Measurements from ENCODE around the gene GORAB. TPM values are rescaled to one million over a fixed set of nuclear protein-coding genes. Genes with fewer than 3 reads are reported as not detected.

GORAB gene
- total RNA-seq, 2 experiments from 2014 or later, result 9.8 to 13.5 TPM

DNA sequence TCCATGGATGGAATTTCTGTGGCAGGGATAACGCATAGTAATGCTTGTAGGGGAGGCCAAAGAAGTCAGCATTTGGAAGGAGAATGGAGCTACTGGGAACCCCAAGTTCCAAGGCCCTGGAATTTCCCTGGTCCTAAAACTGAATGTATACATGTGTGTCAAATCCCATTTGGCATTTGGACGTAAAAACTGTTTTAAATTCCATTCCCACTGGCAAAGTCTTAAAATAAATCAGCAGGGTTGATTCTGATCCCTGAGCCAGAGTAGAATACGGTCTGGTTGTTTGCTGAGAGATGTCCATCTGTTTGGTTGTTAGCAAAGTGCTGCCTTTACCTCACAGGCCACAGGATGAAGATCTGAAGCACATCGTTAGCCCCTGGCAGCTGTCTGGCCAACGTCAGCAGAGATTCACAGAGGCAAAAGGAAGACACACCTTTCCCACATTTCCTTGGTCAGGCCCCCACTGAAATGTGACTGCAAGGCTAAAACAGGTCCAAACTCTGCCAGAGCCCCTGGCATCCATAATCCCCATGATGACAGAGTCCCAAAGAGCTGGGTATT lies 62.2 kb downstream of the GORAB start:
- Mint-ChIP-seq H3K4me1 (no peaks in the 10 kb centered on the region), H3K27me3 (peaks cover 20% of the 10 kb centered on the region), H3K27ac (no peak overlapping the region), H3K4me3 (no peak overlapping the region), H3K36me3 (ENCODE audit: low read depth) (no peaks in the 10 kb centered on the region), H3K9me3 (ENCODE audit: low read depth) (peaks cover 15% of the 10 kb centered on the region)
- DNase-seq (no peak), ATAC-seq (no peak)
- intact Hi-C loops (cut with DNase I, micrococcal nuclease), result no loop called here
- ChIA-PET POLR2A (no interaction called here), CTCF (no interaction called here)

DNA sequence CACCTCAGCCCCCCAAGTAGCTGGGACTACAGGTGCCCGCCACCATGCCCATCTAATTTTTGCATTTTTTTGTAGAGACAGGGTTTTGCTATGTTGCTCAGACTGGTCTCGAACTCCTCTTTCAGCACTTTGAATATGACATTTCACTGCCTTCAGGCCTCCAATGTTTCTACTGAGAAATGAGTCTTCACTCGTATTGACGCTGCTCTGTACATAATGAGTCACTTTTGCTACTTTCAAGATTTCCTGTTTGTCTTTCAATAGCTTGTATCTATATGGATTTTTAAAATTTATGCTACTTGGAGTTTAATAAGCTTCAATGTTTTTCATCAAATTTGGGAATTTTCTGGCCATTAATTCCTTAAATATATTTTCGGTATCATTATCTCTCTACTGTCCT lies 64.7 kb downstream of the GORAB start:
- ChIA-PET POLR2A (no interaction called here), CTCF (no interaction called here)
- Mint-ChIP-seq H3K36me3 (ENCODE audit: low read depth) (no peaks in the 10 kb centered on the region), H3K27ac (no peak overlapping the region), H3K27me3 (peaks cover 7% of the 10 kb centered on the region), H3K9me3 (ENCODE audit: low read depth) (peaks cover 15% of the 10 kb centered on the region), H3K4me1 (no peaks in the 10 kb centered on the region), H3K4me3 (no peak overlapping the region)
- intact Hi-C loops (cut with DNase I, micrococcal nuclease), result no loop called here
- DNase-seq (no peak), ATAC-seq (no peak)

DNA sequence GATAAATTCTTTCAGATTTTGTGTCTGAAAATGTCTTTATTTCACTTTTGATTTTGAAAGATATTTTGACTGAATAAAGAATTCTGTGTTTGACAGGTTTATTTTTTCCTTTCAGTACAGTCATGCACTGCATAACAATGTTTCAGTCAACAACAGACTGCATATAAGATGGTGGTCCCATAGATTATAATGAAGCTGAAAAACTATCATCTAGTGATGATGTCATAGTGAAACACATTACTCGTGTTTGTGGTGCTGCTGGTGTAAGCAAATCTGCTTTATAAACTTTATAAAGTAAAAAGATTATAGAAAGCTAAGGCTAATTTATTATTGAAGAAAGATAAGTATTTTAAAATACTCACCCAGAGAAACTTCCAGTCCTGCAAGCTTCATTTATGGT lies 66.7 kb downstream of the GORAB start:
- Mint-ChIP-seq H3K27me3 (no peaks in the 10 kb centered on the region), H3K27ac (no peak overlapping the region), H3K36me3 (ENCODE audit: low read depth) (no peaks in the 10 kb centered on the region), H3K4me1 (no peaks in the 10 kb centered on the region), H3K9me3 (ENCODE audit: low read depth) (peaks cover 22% of the 10 kb centered on the region), H3K4me3 (no peak overlapping the region)
- intact Hi-C loops (cut with DNase I, micrococcal nuclease), result no loop called here
- POLR2A ChIA-PET, result no interaction called here
- ATAC-seq (peak; percentile 49), DNase-seq (no peak)
- CTCF ChIA-PET, result no interaction called here

DNA sequence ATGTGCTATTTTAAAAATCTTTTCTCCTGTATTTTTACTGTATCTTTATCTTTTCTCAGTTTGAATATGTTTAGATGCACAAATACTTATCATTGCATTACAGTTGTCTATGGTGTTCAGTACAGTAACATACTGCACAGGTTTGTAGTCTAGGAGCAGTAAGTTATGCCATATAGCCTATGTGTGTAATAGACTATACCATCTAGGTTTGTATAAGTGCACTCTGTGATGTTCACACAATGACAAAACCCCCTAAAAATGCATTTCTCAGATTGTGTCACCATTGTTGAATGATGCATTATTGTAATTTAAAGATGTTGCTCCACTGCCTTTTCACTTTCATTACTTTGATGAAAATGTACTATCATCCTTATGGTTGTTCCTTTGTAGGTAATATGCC lies 67.1 kb downstream of the GORAB start:
- no peak overlapping the region for H3K27ac Mint-ChIP-seq
- H3K36me3 Mint-ChIP-seq (ENCODE audit: low read depth), result no peaks in the 10 kb centered on the region
- DNase-seq, result no peak
- intact Hi-C loops (cut with DNase I, micrococcal nuclease), result no loop called here
- CTCF ChIA-PET, result no interaction called here
- no peak overlapping the region for H3K4me3 Mint-ChIP-seq
- POLR2A ChIA-PET, result no interaction called here
- no peak for ATAC-seq
- peaks cover 22% of the 10 kb centered on the region for H3K9me3 Mint-ChIP-seq (ENCODE audit: low read depth)
- H3K27me3 Mint-ChIP-seq, result no peaks in the 10 kb centered on the region
- no peaks in the 10 kb centered on the region for H3K4me1 Mint-ChIP-seq

DNA sequence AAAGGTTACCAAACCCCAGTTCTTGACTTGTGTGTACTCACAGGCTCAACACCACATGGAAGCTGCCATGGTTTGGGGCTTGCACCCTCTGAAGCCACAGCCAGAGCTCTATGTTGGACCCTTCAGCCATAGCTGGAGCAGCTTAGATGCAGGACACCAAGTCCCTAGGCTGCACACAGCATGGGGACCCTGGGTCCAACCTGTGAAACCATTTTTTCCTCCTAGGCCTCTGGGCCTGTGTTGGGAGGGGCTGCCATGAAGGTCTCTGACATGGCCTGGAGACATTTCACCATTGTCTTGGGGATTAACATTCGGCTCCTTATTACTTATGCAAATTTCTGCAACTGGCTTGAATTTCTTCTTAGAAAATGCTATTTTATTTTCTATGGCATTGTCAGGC lies 69.9 kb downstream of the GORAB start:
- no peak for ATAC-seq
- ChIA-PET POLR2A (no interaction called here), CTCF (no interaction called here)
- intact Hi-C loops (cut with DNase I, micrococcal nuclease), result no loop called here
- Mint-ChIP-seq H3K27me3 (peaks cover 2% of the 10 kb centered on the region), H3K9me3 (ENCODE audit: low read depth) (peaks cover 15% of the 10 kb centered on the region), H3K4me3 (no peak overlapping the region), H3K4me1 (no peaks in the 10 kb centered on the region), H3K36me3 (ENCODE audit: low read depth) (no peaks in the 10 kb centered on the region), H3K27ac (no peak overlapping the region)
- DNase-seq, result no peak

Other genes with a start within 250 kb of the GORAB start
- gene PRRX1, start 132.0 kb downstream of the GORAB start, total RNA-seq, result not detected